MV-4-11 (cell line): Measurements from ENCODE around the gene DQX1.

Source experiments
- DNase-seq: peaks from one replicate; lab custom pipeline; 2025; lab: John Stamatoyannopoulos, UW

DQX1 gene

GRCh38 chr2:74554820-74555531 lies 28.9 kb upstream of the DQX1 start:
- peak; percentile 23 for DNase-seq

- peak; percentile 66 for DNase-seq
Observed at GRCh38 chr2:74553892-74554819, 28.1 kb upstream of the DQX1 start, which contains the start of the genes DOK1 and LOXL3. DOK1 (plus strand) TSS chr2:74554720; CDS start chr2:74554755, 35 bp downstream. LOXL3 (minus strand) TSS chr2:74553942; CDS start chr2:74552634, 1,308 bp downstream.

GRCh38 chr2:74552914-74553811 lies 27.1 kb upstream of the DQX1 start:
- no peak for DNase-seq

GRCh38 chr2:74551942-74552913 lies 26.2 kb upstream of the DQX1 start:
- DNase-seq: no peak

- DNase-seq: no peak
Observed at GRCh38 chr2:74551530-74551929, 25.5 kb upstream of the DQX1 start.

- no peak for DNase-seq
Observed at GRCh38 chr2:74550231-74550630, 24.2 kb upstream of the DQX1 start.

GRCh38 chr2:74548900-74549826 lies 23.1 kb upstream of the DQX1 start:
- peak; percentile 24 for DNase-seq

- no peak for DNase-seq
Observed at GRCh38 chr2:74548285-74548899, 22.4 kb upstream of the DQX1 start.

GRCh38 chr2:74546004-74546403 lies 20.0 kb upstream of the DQX1 start:
- no peak for DNase-seq

GRCh38 chr2:74544634-74545033 lies 18.6 kb upstream of the DQX1 start:
- DNase-seq: no peak

GRCh38 chr2:74542978-74543377 lies 16.9 kb upstream of the DQX1 start:
- DNase-seq: no peak

GRCh38 chr2:74540291-74540690 lies 14.3 kb upstream of the DQX1 start:
- no peak for DNase-seq

- DNase-seq: no peak
Observed at GRCh38 chr2:74538881-74539339, 12.9 kb upstream of the DQX1 start.

GRCh38 chr2:74537140-74537539 lies 11.1 kb upstream of the DQX1 start:
- no peak for DNase-seq

- DNase-seq: no peak
Observed at GRCh38 chr2:74536166-74536950, 10.3 kb upstream of the DQX1 start.

GRCh38 chr2:74535440-74535965 lies 9.5 kb upstream of the DQX1 start:
- DNase-seq: no peak

- DNase-seq: no peak
Observed at GRCh38 chr2:74534411-74534810, 8.4 kb upstream of the DQX1 start.

GRCh38 chr2:74533464-74533863 lies 7.4 kb upstream of the DQX1 start:
- DNase-seq: no peak
